HL-60 (cell line): ENCODE measurements around the gene GP9.

Experiments
- DNase-seq, 2 experiments: peaks; one replicate each; pipeline ENCODE4 v3.0.0-alpha.2; 2010 to 2020; ENCODE audit warnings: low read depth in 1 of 2, low spot score in 1 of 2
- H3K27ac ChIP-seq: fragments of 250-450 bp; sonication (Bioruptor Pico); replicated peaks from 2 replicates; pipeline ENCODE4 v1.5.1; 2020; ENCODE audit warnings: mild to moderate bottlenecking, moderate library complexity
- H3K27me3 ChIP-seq: fragments of 250-450 bp; sonication (Bioruptor Pico); 2 replicates; pipeline ENCODE4 v1.5.1; 2021; ENCODE audit warnings: mild to moderate bottlenecking, moderate library complexity; ENCODE audit not compliant: insufficient read depth, poor library complexity, severe bottlenecking
- H3K4me3 ChIP-seq: replicated peaks from 2 replicates; pipeline ENCODE4 v1.5.1; 2011; ENCODE audit warnings: mild to moderate bottlenecking, control low read depth, low read length; ENCODE audit not compliant: insufficient read depth
- CTCF ChIP-seq: IDR thresholded peaks from one replicate; pipeline ENCODE4 v1.5.1; 2011; ENCODE audit warnings: low read length, control low read depth, inconsistent platforms; ENCODE audit not compliant: insufficient read depth
- GABPA ChIP-seq: IDR thresholded peaks from 2 replicates; pipeline ENCODE4 v1.6.1; 2012; ENCODE audit warnings: low read depth
- POLR2AphosphoS5 ChIP-seq: IDR thresholded peaks from 2 replicates; pipeline ENCODE4 v1.6.1; 2012; ENCODE audit warnings: low read depth
- REST ChIP-seq: IDR thresholded peaks from 2 replicates; pipeline ENCODE4 v1.6.1; 2012; ENCODE audit warnings: low read depth; ENCODE audit not compliant: insufficient replicate concordance
- SPI1 ChIP-seq: IDR thresholded peaks from 2 replicates; pipeline ENCODE4 v1.6.1; 2012; ENCODE audit warnings: low read depth, mild to moderate bottlenecking, borderline replicate concordance

GP9 gene

GRCh38 chr3:129046037-129046731 is 14.4 kb upstream of the GP9 start:
- no peak overlapping the region for H3K4me3 ChIP-seq
- no peak overlapping the region for H3K27ac ChIP-seq
- TF ChIP-seq POLR2AphosphoS5 (no peak), SPI1 (no peak), REST (no peak), GABPA (no peak), CTCF (no peak)
- H3K27me3 ChIP-seq: peaks cover 3% of the 10 kb centered on the region
- no peak for DNase-seq

- no peak for DNase-seq
- Histone ChIP-seq H3K27me3 (peaks cover 3% of the 10 kb centered on the region), H3K27ac (no peak overlapping the region), H3K4me3 (no peak overlapping the region)
- TF ChIP-seq POLR2AphosphoS5: no peak
- no peak for TF ChIP-seq GABPA
- no peak for TF ChIP-seq SPI1
- no peak for TF ChIP-seq REST
- no peak for TF ChIP-seq CTCF
Observed at GRCh38 chr3:129046732-129047552, 13.6 kb upstream of the GP9 start.

- peaks cover 3% of the 10 kb centered on the region for H3K27me3 ChIP-seq
- DNase-seq: no peak
- no peak overlapping the region for H3K27ac ChIP-seq
- no peak overlapping the region for H3K4me3 ChIP-seq
- TF ChIP-seq POLR2AphosphoS5 (no peak), CTCF (no peak), GABPA (no peak), REST (no peak), SPI1 (no peak)
Observed at GRCh38 chr3:129047553-129047839, 13.1 kb upstream of the GP9 start.
